ENCODE results near the gene KLF11.
"Not testable (repeated sequence)": the region's sequence is repeated elsewhere in the genome, so short reads cannot be mapped to it uniquely, and the experiment has no call there.

Gene KLF11

DNA sequence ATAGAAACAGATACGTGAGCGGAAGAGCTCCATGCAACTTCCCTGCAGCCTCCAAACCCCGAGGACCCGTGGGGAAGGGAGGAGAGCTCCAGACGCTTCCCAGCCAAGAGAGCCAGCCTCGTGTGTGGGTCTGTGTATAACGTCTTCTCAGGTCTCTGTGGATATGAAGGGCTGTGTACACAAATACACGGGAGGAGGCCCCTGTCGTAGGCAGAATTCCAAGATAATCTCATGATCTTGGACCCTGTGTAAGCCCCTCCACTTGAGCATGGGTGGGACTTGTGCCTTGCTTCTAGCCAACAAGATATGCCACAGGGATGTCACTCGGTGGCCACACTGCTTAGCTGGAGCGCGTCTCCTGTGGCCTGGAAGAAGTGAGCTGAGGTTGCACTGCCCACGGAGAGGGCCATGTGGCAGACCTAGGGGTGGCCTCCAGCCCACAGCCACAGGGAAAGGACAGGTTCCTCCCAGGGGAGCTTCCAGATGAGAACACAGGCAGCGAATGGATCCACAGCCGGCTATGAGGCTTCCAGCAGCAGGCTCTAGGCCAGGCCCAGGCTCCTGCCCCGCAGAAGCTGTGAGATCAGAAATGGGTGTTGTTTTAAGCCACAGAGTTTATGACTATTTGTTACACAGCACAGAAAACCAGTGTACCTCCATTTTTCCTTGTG is 15.6 kb upstream of the KLF11 start:
- no peak for DNase-seq

- DNase-seq = no peak
Measured at GRCh38 chr2:10028407-10028987, 14.9 kb upstream of the KLF11 start.

- DNase-seq = no peak
Measured at GRCh38 chr2:10028988-10029874, 14.1 kb upstream of the KLF11 start.

DNA sequence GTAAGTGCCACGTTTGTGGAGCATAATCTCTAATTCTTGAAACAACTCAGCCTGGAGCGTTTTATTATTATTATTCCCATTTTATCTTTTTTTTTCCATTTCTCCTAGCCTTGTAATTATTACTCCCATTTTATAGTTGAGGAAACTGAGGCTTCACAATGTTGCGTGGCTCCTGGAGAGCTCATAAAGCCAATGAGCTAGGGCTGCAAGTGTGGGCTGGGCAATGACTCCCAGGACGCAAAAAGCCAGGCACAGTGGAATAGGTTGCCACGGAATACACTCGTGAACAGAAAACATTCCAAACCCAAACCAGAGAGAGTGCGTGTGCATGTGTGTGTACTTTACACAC is 13.5 kb upstream of the KLF11 start:
- DNase-seq = no peak

GRCh38 chr2:10030311-10030736 is 13.0 kb upstream of the KLF11 start:
- no peak for DNase-seq

DNA sequence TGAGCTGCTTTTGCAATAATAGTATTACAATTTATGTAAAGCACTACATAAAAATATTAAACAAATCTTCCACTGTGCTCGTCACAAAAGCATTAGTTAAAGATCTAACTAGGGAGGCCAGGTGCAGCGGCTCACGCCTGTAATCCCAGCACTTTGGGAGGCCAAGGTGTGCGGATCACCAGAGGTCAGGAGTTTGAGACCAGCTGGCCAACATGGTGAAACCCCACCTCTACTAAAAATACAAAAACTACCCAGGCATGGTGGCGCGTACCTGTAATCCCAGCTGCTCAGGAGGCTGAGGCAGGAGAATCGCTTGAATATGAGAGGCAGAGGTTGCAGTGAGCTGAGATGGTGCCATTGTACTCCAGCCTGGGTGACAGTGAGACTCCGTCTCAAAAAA is 12.6 kb upstream of the KLF11 start:
- DNase-seq = not testable (repeated sequence)

DNA sequence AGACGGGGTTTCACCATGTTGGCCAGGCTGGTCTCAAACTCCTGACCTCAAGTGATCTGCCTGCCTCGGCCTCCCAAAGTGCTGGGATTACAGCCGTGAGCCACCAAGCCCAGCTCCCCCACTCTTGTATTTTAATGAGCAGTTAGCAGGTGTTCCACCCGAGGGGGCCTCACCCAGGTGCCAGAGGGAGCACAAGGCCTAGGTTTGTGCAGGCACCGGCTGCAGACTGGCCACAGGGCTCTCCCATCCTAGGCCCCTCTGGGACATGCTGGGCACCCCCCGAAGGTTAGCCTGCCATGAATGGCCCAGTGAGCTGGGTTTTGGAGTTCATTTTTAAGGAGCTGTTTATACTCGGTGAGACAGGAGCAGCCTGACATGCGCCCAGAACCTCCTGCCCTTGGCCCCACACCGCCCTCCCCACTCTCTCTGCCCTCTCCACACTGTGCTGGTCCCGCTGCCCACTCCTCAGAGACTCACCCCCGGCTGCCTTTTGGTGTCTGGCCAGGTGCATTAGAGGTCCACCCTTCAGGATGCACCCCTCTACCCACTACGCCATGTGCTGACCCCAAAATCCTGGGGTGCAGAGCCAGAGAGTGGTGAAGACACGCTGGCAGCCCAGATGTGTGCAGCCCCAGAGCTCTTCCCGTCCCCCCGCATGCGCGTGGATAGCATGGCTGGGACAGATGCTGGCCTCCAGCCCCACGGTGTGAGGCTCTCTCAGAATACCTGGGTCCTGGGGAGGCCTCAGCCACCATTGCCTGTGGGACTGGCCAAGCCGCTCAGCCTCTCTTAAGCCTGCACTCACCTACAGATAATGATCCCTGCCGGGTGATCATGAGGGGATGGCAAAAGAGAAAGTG is 11.2 kb upstream of the KLF11 start:
- no peak for DNase-seq

- no peak for DNase-seq
Measured at GRCh38 chr2:10032746-10033105, 10.6 kb upstream of the KLF11 start.

GRCh38 chr2:10033251-10034006 is 9.9 kb upstream of the KLF11 start:
- no peak for DNase-seq

GRCh38 chr2:10034333-10035052 is 8.9 kb upstream of the KLF11 start:
- DNase-seq = no peak

DNA sequence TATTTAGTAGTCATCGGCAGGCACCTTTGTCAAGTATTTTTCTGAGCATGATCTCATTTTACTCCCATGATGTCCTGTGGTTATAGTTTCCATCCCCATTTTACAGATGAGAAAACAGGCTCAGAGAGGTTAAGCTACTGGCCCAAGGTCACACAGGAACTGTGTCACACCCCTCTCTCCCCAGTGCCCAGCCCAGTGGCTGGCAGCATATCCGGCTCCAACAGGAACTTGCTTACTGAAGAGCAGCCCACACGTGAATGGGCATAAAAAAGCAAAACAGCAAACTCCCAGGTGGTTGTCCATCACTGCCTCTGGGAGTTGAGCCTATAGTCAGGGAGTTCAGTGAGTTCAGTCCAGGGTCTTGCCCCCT is 8.3 kb upstream of the KLF11 start:
- DNase-seq = no peak

DNA sequence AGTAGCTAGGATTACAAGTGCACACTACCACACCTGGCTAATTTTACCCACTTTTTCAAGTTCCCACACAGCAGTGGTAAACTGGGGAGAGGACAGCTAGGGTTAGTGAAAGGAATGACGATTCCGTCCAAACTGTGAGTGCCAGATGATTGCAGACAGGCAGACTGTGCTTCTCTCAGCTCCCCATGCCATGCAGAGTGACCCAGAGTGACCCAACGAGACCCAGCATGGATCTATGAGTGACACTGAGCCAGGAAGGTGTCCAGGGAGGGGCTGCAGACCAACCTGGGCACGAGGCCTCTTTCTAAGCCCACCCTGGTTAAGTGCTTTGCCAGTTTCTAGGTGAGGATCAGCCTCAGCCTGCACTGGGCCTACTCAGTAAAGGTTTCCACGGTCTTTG is 7.7 kb upstream of the KLF11 start:
- DNase-seq = no peak

- DNase-seq = no peak
Measured at GRCh38 chr2:10036095-10036884, 7.1 kb upstream of the KLF11 start.

DNA sequence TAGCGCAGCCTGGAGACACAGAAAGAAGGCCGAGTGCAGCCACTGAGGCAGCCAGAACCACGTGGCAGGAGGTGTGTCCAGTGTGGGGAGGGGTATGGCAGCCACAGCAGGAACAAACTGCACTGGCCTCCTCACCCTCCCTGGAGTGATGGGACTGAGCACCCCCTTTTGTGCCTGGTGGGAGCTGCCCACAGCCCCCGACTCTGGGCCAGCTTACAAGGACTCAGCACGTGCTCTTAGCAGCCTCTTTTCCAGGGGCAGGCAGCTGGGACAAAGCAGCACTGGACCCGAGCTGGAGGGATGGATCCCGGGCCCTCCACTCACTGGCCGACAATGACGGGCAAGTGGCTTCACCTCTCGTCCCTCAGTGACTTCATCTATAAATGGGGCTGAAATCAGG is 5.2 kb upstream of the KLF11 start:
- DNase-seq = no peak

GRCh38 chr2:10038716-10039115 is 4.6 kb upstream of the KLF11 start:
- no peak for DNase-seq

DNA sequence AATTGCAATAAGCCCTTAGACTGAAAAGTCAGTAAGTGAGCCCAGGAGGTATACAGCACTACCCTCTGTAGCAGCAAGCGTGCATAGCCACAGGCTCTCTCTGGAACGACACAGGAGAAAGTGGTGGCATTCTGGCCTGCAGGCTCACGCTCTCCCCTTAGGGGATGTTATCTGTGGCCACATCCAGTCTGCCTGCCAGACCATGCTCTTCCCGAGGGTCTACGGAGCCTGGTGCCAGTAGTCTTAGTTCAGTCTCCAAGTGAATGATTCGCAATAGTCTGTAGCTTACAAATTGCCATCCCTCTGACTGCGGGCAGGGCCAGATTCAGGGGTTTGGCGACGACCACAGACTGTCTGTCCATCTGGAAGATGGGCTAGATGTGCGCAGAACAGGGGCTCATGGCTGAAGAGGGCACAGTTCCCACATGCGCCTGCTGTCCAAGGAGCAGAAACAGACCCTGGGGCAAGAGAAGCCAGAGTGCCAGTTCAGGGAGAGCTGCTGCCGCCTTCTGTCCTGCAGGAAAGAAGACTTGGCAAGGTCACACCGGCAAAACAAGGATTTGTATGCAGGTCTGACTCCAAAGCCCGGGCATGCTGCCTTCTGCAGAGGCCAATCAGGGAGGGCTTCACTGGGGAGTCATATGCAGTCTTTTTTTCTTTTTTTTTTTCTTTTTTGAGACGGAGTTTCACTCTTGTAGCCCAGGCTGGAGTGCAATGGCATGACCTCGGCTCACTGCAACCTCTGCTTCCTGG is 3.5 kb upstream of the KLF11 start:
- DNase-seq = no peak

GRCh38 chr2:10041711-10042110 is 1.6 kb upstream of the KLF11 start:
- no peak for DNase-seq

- DNase-seq = no peak
Measured at GRCh38 chr2:10042301-10043161, 819 bp upstream of the KLF11 start.

DNA sequence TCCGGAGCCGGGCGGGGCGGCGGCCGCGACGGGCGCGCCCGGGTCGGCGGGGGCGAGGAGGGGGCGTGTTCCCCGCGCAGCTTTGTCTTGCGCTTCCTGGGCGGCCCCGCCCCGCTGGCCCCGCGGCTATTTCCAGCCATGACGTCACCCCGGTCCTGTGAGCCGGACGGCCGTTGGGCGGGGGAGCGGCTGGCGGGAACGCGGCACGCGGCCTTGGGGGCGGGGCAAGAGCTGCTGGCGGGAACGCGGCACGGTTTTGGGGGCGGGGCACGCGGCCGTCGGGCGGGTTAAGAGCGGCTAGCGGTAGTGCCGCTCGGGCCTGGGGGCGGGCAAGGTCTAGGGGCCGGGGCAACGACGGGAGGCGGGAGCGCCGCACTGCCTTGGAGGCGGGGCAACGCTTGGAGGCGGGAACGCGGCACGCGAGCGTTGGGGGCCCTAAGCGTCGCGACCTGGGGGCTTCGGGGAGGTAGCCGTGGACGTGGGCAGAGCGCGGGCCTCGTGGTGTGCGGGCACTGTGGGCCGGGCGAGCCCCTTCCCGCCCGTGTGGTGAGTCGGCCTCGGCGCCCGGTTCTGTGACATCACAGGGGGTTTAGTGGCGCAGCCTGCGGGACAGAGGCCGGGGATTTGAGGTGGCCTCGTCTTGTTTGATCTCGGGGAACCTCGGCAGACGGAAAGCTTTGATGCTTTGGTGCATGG is 704 bp downstream of the KLF11 start:
- DNase-seq = no peak

Data from NCI-H1436 treated with DMSO at 0.1 percent for 48 hours (cell line).